GM21381 (cell line): ENCODE data around the gene ATP2A3.

Source experiments
- ATAC-seq: cut with Tn5 transposase; IDR thresholded peaks from one replicate; pipeline ENCODE4 v1.9.1; 2021; ENCODE audit warnings: mild to moderate bottlenecking, moderate library complexity; ENCODE audit not compliant: unreplicated experiment

Gene ATP2A3

GRCh38 chr17:3974138-3974687 is 10.0 kb upstream of the ATP2A3 start:
- ATAC-seq, result no peak

GRCh38 chr17:3973495-3974137 is 9.4 kb upstream of the ATP2A3 start:
- no peak for ATAC-seq

GRCh38 chr17:3972931-3973330 is 8.7 kb upstream of the ATP2A3 start:
- ATAC-seq, result no peak

GRCh38 chr17:3972281-3972731 is 8.1 kb upstream of the ATP2A3 start:
- no peak for ATAC-seq

- no peak for ATAC-seq
Observed at GRCh38 chr17:3970668-3971067, 6.4 kb upstream of the ATP2A3 start.

GRCh38 chr17:3969963-3970362 is 5.7 kb upstream of the ATP2A3 start:
- ATAC-seq, result no peak

- no peak for ATAC-seq
Observed at GRCh38 chr17:3968886-3969524, 4.8 kb upstream of the ATP2A3 start.

- ATAC-seq, result no peak
Observed at GRCh38 chr17:3968015-3968414, 3.8 kb upstream of the ATP2A3 start.

GRCh38 chr17:3966720-3967363 is 2.6 kb upstream of the ATP2A3 start:
- ATAC-seq, result no peak

GRCh38 chr17:3965118-3965800 is 1.0 kb upstream of the ATP2A3 start:
- ATAC-seq, result no peak

GRCh38 chr17:3963237-3964201 is 718 bp downstream of the ATP2A3 start:
- peak; percentile 11 for ATAC-seq

GRCh38 chr17:3962965-3963236 is 1.3 kb downstream of the ATP2A3 start:
- ATAC-seq, result no peak

- no peak for ATAC-seq
Observed at GRCh38 chr17:3962217-3962964, 1.8 kb downstream of the ATP2A3 start.

- no peak for ATAC-seq
Observed at GRCh38 chr17:3961564-3962047, 2.6 kb downstream of the ATP2A3 start.

- ATAC-seq, result no peak
Observed at GRCh38 chr17:3960764-3961163, 3.5 kb downstream of the ATP2A3 start.

- no peak for ATAC-seq
Observed at GRCh38 chr17:3959921-3960601, 4.2 kb downstream of the ATP2A3 start.

- no peak for ATAC-seq
Observed at GRCh38 chr17:3959295-3959899, 4.8 kb downstream of the ATP2A3 start.

GRCh38 chr17:3957735-3958599 is 6.3 kb downstream of the ATP2A3 start:
- no peak for ATAC-seq
